OCI-LY7 (cell line): ENCODE measurements around the gene FNDC3A. TPM values are rescaled to one million over a fixed set of nuclear protein-coding genes. Genes with fewer than 3 reads are reported as not detected.

Source experiments
- Bru-seq: library from RNA; stranded (reverse); fragments of 400-500 nt; gene quantifications from one replicate; lab custom pipeline; 2021; lab: Mats Ljungman, UMichigan
- BruChase-seq, 2 experiments: library from RNA; stranded (reverse); fragments of 400-500 nt; gene quantifications; one replicate each; lab custom pipeline; 2021; lab: Mats Ljungman, UMichigan
- BruUV-seq: library from RNA; stranded (reverse); fragments of 400-500 nt; replicated peaks from 2 replicates; lab custom pipeline; 2021; lab: Mats Ljungman, UMichigan
- CTCF ChIA-PET: fragments of 300-600 bp; sonication (Branson Sonifier 250); formaldehyde crosslinking; loops from one replicate; lab custom pipeline; 2022; ENCODE audit warnings: antibody characterized with exemption; ENCODE audit not compliant: unreplicated experiment; lab: Charles Lee
- POLR2A ChIA-PET: fragments of 300-600 bp; sonication (Branson Sonifier 250); formaldehyde crosslinking; loops from one replicate; lab custom pipeline; 2022; ENCODE audit warnings: antibody characterized with exemption; lab: Charles Lee
- DNase-seq: peaks from one replicate; pipeline ENCODE4 v3.0.0-alpha.2; 2015; ENCODE audit warnings: low spot score
- H2AFZ ChIP-seq: fragments of 200-600 bp; sonication (generic), shearing (Covaris generic); 2 replicates; pipeline ENCODE4 v1.6.1; 2014; ENCODE audit warnings: mild to moderate bottlenecking, antibody characterized with exemption, low read length, moderate library complexity
- H3K27ac ChIP-seq: fragments of 200-600 bp; sonication (generic); 2 replicates; pipeline ENCODE4 v1.5.1; 2014; ENCODE audit warnings: mixed run types, low read depth, mild to moderate bottlenecking, moderate library complexity, low read length, inconsistent platforms; ENCODE audit not compliant: poor library complexity, severe bottlenecking
- H3K36me3 ChIP-seq: fragments of 200-600 bp; sonication (generic); 2 replicates; pipeline ENCODE4 v1.6.1; 2014; ENCODE audit warnings: mild to moderate bottlenecking, antibody characterized with exemption, low read length, moderate library complexity, mixed read lengths; ENCODE audit not compliant: insufficient read depth
- H3K4me1 ChIP-seq: fragments of 200-600 bp; sonication (generic); 2 replicates; pipeline ENCODE4 v1.5.1; 2014; ENCODE audit warnings: mild to moderate bottlenecking, low read length; ENCODE audit not compliant: insufficient read depth, poor library complexity, severe bottlenecking
- H3K4me2 ChIP-seq: fragments of 200-600 bp; sonication (generic); 2 replicates; pipeline ENCODE4 v1.6.1; 2014; ENCODE audit warnings: mild to moderate bottlenecking, low read length
- H3K4me3 ChIP-seq: fragments of 200-600 bp; sonication (generic); 2 replicates; pipeline ENCODE4 v1.5.1; 2014; ENCODE audit warnings: mild to moderate bottlenecking, low read depth, low read length; ENCODE audit not compliant: poor library complexity, severe bottlenecking
- H3K79me2 ChIP-seq: fragments of 200-600 bp; sonication (generic); 2 replicates; pipeline ENCODE4 v1.6.1; 2016; ENCODE audit warnings: low read depth, mild to moderate bottlenecking, low read length, moderate library complexity, mixed read lengths; ENCODE audit not compliant: insufficient read depth
- H3K9me2 ChIP-seq: fragments of 200-600 bp; sonication (generic); 2 replicates; pipeline ENCODE4 v1.6.1; 2016; ENCODE audit warnings: mild to moderate bottlenecking, low read length, mixed read lengths; ENCODE audit not compliant: insufficient read depth
- H3K9me3 ChIP-seq: fragments of 200-600 bp; sonication (generic); 2 replicates; pipeline ENCODE4 v1.6.1; 2014; ENCODE audit warnings: mild to moderate bottlenecking, mixed run types, low read length, mixed read lengths
- H4K20me1 ChIP-seq: fragments of 200-600 bp; sonication (generic); 2 replicates; pipeline ENCODE4 v1.6.1; 2014; ENCODE audit warnings: mild to moderate bottlenecking, antibody characterized with exemption, low read length, moderate library complexity, mixed read lengths; ENCODE audit not compliant: insufficient read depth
- CTCF ChIP-seq: fragments of 200-600 bp; sonication (generic); conservative IDR thresholded peaks from 2 replicates; pipeline ENCODE4 v1.5.1; 2014; ENCODE audit warnings: mild to moderate bottlenecking, antibody characterized with exemption, low read length, moderate library complexity, mixed read lengths
- EZH2phosphoT487 ChIP-seq: fragments of 200-600 bp; sonication (generic); IDR thresholded peaks from 2 replicates; pipeline ENCODE4 v1.6.1; 2018; ENCODE audit warnings: low read depth, borderline replicate concordance, mild to moderate bottlenecking, mixed run types, antibody characterized with exemption, low read length, moderate library complexity, mixed read lengths
- intact Hi-C: fragments of 100-400 bp; cut with micrococcal nuclease; formaldehyde crosslinking; loops from one replicate; pipeline ENCODE4 v1.10.0; 2022; ENCODE audit not compliant: unreplicated experiment
- long read RNA-seq: library from polyadenylated mRNA; stranded (forward); transcript quantifications from one replicate; pipeline ENCODE4 v2.0.0, GENCODE V29; 2022
- total RNA-seq, 2 experiments: library from RNA; depleted of rRNA in 1 of 2; stranded (reverse); fragments of >200 nt in 1 of 2; shearing (Covaris generic) in 1 of 2; gene quantifications; 2 replicates each; pipeline ENCODE4 v1.2.3, GENCODE V29; 2014 to 2022

Gene FNDC3A
- total RNA-seq (2014; rRNA removed; shearing (Covaris generic)) (33.0 and 38.7 TPM in 2 replicates), total RNA-seq (2022) (59.6 and 69.0 TPM in 2 replicates), Bru-seq, nascent RNA (percentile 96 among the genes with signal in this experiment), BruChase-seq, experiment 1, labeled RNA remaining after a 6-hour chase (percentile 84 among the genes with signal in this experiment), BruChase-seq, experiment 2, labeled RNA remaining after a 2-hour chase (percentile 87 among the genes with signal in this experiment)
- long read RNA-seq, full-length matches to known transcripts = 46 of 66 reads
- long read RNA-seq, partial matches to known transcripts = 8 of 66 reads
- long read RNA-seq, other reads (novel, unspliced or antisense) = 12 of 66 reads

GRCh38 chr13:48975856-48976575 is at the start of gene FNDC3A:
Gene FNDC3A (plus strand): TSS chr13:48975912. CDS start chr13:49006191, 30,279 bp downstream.
- Histone ChIP-seq H3K4me3 (peak within 1 kb of the TSS; percentile 89), H3K9me2 (no peaks in the 10 kb centered on the region), H2AFZ (peak within 1 kb of the TSS; percentile 60; the same call in 1 of the 2 replicates), H4K20me1 (no peaks in the 10 kb centered on the region), H3K4me2 (peak within 1 kb of the TSS; percentile 83), H3K79me2 (peaks cover 42% of the 10 kb centered on the region), H3K36me3 (no peaks in the 10 kb centered on the region; the same call in 1 of the 2 replicates), H3K27ac (peak within 1 kb of the TSS; percentile 91), H3K9me3 (peaks cover 13% of the 10 kb centered on the region; the same call in 1 of the 2 replicates), H3K4me1 (peaks cover 35% of the 10 kb centered on the region)
- ChIA-PET CTCF (interaction anchor here (0.7 kb wide), 1 partner anchor 20 kb away, joined by 3 read pairs; no protein-coding TSS in a partner anchor), POLR2A (interaction anchor here (0.6 to 1.4 kb wide), 4 partner anchors 12 to 146 kb away, joined by 3 to 6 read pairs (median 4); no protein-coding TSS in a partner anchor)
- intact Hi-C loops = loop anchor here (2.0 to 10.0 kb wide), 6 partner anchors 136 to 671 kb away; partner anchors contain the start of genes CAB39L, RB1 and SETDB2
- no TSS peak for BruUV-seq
- TF ChIP-seq CTCF (peak; percentile 43; the same call in 1 of the 2 replicates), EZH2phosphoT487 (no peak)
- peak; percentile 82 for DNase-seq

- H3K4me1 ChIP-seq = no peaks in the 10 kb centered on the region
- CTCF ChIA-PET = no interaction called here
- no peak overlapping the region for H2AFZ ChIP-seq
Measured at GRCh38 chr13:48928757-48929430, 46.8 kb upstream of the FNDC3A start.

More at GRCh38 chr13:48928757-48929430, 46.8 kb upstream of the FNDC3A start:
- no TSS peak for BruUV-seq
- intact Hi-C loops = no loop called here
- H3K79me2 ChIP-seq = no peaks in the 10 kb centered on the region
- no peak overlapping the region for H3K4me3 ChIP-seq
- H3K27ac ChIP-seq = no peak overlapping the region
- H3K9me3 ChIP-seq = no peaks in the 10 kb centered on the region
- POLR2A ChIA-PET = no interaction called here
- no peaks in the 10 kb centered on the region for H3K9me2 ChIP-seq
- H3K36me3 ChIP-seq = no peaks in the 10 kb centered on the region
- TF ChIP-seq EZH2phosphoT487 (no peak), CTCF (no peak)
- no peaks in the 10 kb centered on the region for H4K20me1 ChIP-seq
- no peak for DNase-seq
- H3K4me2 ChIP-seq = no peak overlapping the region
